Measurements from ENCODE around the gene ZNF205.
A peak's percentile ranks its signal among the peaks of the same experiment; 100 is the strongest.
"Not testable (repeated sequence)": the region's sequence is repeated elsewhere in the genome, so short reads cannot be mapped to it uniquely, and the experiment has no call there.

The ZNF205 gene

GRCh38 chr16:3131755-3132377 is 19.5 kb downstream of the ZNF205 start:
- no peak for DNase-seq (ENCODE audit: low read depth)

DNA sequence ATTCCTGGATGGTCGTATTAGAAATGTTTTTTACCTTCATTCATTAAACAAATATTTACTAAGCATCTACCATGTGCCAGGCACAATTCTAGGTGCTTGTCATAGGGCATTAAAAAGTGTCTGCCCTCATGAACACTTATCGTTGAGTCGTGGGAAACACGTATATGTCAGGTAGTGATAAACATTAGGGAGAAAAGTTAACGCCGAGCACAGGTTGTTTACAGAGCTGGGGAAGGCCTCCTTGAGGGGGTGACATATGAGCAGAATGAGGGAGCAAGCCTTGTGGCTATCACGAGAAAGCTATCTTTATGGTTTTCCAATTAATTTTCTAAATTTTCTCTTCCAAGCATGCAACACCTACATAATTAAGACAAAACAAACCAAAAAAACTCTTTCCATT is 21.5 kb downstream of the ZNF205 start:
- no peak for DNase-seq (ENCODE audit: low read depth)

GRCh38 chr16:3134338-3135125 is 22.1 kb downstream of the ZNF205 start, which contains the start of gene ZNF213:
TSS of gene ZNF213 (plus strand) at chr16:3135029. CDS start at chr16:3137281, 2,252 bp downstream.
- DNase-seq (ENCODE audit: low read depth), result peak; percentile 80

DNA sequence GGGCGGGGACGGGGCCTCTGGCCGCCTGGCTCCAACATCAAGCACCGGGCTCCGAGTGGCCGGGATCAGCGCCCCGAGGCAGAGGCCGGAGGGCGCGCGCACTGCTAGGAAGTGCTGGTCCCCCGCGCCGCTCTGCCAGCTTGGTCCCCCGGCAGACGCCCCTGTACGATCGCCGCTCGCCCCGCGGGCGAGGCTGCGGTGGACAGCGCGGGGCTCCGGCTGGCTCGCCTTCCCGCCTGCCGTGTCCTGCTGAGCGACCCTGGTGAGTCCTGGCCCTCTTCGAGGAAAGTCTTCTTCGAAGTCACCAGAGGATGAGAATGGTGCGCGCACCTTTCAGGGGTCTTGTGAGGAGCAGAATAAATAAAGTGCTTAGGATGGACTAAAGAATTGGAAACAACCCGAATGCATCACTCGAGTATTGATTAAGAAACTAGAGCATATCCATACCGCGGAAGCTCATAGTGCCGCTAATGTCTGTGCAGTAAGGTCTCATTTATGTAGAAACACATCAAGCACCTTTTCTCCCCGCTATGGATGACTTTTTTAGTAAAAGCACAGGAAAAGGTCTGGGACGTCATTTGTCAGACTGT is 22.8 kb downstream of the ZNF205 start:
- DNase-seq (ENCODE audit: low read depth), result no peak

- no peak for DNase-seq (ENCODE audit: low read depth)
Measured at GRCh38 chr16:3137267-3137666, 24.9 kb downstream of the ZNF205 start.

DNA sequence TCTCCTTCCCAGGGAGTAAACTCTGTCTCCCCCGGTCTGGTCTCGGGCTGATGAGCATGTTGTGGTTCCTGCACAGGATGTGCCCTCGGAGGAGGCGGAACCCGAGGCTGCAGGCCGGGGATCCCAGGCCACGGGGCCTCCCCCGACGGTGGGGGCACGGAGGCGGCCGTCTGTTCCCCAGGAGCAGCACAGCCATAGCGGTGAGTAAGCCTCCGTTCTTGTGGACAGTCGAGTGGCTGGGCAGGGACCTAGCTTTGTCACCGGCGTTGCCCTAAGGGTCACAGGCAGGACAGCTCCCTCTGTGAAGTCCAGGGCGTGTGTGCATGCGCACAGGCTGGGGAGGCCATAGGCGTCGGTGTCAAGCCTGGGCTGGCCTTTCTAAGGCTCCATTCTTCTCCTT is 26.0 kb downstream of the ZNF205 start:
- DNase-seq (ENCODE audit: low read depth), result no peak

- no peak for DNase-seq (ENCODE audit: low read depth)
Measured at GRCh38 chr16:3138823-3139426, 26.5 kb downstream of the ZNF205 start.

GRCh38 chr16:3139561-3139960 is 27.2 kb downstream of the ZNF205 start:
- not testable (repeated sequence) for DNase-seq (ENCODE audit: low read depth)

- no peak for DNase-seq (ENCODE audit: low read depth)
Measured at GRCh38 chr16:3140603-3141427, 28.4 kb downstream of the ZNF205 start.

- no peak for DNase-seq (ENCODE audit: low read depth)
Measured at GRCh38 chr16:3141781-3142311, 29.5 kb downstream of the ZNF205 start.

DNA sequence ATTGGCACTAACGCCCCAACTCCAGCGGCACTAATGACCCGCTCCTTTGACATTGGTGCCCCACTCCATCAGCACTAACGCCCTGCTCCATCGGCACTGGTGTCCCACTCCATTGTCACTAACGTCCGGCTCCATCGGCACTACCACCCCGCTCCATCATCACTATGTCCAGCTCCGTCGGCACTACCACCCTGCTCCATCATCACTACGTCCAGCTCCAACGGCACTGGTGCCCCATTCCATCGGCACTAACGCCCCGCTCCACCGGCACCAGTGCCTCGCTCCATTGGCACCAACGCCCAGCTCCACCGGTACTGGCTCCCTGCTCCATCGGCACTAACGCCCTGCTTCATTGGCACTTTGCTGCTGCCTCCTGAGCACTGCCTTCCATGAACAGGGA is 29.9 kb downstream of the ZNF205 start:
- no peak for DNase-seq (ENCODE audit: low read depth)

GRCh38 chr16:3142770-3143169 is 30.4 kb downstream of the ZNF205 start:
- no peak for DNase-seq (ENCODE audit: low read depth)

DNA sequence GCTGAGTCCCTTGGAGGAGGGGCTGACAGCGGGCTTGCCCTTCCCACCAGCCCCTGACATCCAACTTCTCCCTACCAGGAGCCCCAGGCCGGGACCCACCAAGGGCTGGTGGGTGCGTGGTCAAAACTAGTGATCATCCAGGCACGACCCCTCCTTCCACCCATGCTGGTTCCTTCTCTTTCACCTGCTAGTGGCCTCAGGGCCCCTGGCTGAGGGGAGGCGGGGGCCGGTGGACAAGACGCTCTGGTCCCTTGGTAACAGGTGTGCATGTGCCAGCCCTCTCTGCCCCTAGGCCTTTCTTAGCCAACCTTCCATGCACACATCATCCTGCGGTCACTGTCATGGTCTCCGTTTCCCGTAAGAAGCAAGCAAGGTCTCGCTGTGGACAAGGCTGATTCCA is 30.8 kb downstream of the ZNF205 start:
- no peak for DNase-seq (ENCODE audit: low read depth)

DNA sequence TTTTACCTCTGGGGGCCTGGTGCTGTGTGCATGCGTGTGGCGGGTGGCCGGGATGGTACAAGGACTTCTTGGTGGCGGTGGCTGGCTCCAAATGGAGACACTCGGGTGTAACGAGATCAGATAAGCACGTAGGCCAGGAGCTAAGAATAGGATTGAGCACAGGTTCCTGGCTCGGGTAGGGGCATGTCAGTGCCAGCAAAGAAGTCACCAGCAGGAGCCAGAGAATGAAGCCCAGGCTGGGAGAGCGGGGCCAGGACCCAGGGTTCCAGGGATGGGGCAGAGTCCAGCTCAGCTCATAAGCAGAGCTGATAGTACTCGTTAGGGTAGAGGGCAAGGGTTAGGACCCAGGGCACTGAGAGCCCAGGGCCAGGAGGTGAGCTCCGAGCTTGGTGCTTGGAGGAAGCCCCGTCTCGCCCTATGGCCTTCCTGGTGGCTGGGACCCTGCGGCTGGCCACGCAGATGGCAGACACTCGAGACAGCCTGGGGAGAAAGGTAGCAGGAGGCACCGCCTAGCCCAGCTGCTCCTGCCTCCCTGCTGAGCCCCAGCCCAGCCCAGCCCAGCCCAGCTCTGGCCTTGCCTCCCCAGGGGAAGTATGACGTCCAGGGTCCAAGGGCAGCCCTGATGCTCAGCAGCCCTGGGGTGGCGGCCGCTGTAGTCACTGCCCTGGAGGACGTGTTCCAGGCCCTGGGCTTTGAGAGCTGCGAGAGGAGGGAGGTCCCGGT is 31.4 kb downstream of the ZNF205 start:
- no peak for DNase-seq (ENCODE audit: low read depth)

DNA sequence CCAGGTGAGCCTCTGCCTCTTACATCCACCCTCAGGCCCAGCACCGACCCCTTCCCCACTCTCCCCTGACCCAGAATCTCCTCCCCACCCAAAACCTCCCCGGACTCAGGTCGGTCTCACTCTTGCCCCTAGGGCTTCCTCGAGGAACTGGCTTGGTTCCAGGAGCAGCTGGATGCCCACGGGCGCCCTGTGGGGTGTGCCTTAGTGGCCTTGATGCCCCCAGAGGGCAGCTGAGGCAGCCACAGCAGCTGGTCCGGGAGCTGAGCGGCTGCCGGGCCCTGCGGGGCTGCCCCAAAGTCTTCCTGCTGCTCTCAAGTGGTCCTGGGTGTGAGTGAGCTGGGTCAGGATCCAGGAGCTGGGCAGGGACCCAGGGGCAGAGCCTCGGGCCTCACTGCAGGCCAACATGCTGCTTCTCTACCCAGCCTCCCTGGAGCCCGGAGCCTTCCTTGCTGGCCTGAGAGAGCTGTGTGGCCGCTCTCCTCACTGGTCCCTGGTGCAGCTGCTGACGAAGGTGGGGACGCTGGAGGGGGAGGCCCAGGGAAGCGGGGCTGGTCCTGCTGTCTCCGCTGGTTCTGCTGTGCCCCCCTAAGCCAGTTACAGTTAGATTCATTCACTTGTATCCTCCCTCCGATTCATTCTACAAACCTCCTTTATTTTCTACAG is 32.1 kb downstream of the ZNF205 start:
- no peak for DNase-seq (ENCODE audit: low read depth)

GRCh38 chr16:3145151-3145550 is 32.8 kb downstream of the ZNF205 start:
- no peak for DNase-seq (ENCODE audit: low read depth)

DNA sequence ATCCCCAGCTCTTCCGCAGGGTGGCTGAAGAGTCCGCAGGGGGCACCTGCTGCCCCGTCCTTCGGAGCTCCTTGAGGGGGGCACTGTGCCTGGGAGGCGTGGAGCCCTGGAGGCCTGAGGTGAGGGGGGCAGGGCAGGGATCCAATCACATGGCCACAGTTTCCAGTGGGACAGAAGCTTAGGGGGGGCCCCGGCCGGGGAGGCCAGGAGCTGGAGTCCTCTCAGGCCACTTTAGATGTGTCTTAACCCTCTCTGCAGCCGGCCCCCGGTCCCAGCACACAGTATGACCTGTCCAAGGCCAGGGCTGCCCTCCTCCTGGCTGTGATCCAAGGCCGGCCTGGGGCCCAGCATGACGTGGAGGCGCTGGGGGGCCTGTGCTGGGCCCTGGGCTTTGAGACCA is 33.3 kb downstream of the ZNF205 start:
- DNase-seq (ENCODE audit: low read depth), result no peak

- no peak for DNase-seq (ENCODE audit: low read depth)
Measured at GRCh38 chr16:3147046-3147756, 34.8 kb downstream of the ZNF205 start.

DNA sequence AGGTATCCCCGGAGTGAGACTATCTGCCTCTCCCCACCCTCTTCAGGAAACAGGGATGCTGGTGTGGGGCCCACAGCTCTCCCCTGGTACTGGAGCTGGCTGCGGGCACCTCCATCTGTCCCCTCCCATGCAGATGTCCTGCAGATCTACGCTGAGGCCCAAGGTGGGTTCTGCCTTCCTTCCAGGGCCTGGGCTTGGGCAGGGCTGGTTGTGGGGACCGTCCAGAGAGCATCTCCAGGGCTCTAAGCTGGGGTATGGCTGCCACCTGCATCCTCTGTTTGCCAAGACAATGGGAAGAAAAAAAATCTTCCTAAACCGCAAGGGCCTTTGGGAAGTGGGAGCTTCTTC is 35.3 kb downstream of the ZNF205 start:
- DNase-seq (ENCODE audit: low read depth), result no peak
